Liver (tissue), 9 donors: ENCODE measurements around the gene NAV2. TPM values are rescaled to one million over a fixed set of nuclear protein-coding genes. Genes with fewer than 3 reads are reported as not detected.

ENCODE experiments used
- DNase-seq: peaks from one replicate; pipeline ENCODE4 v3.0.0-alpha.2; 2017; ENCODE audit warnings: low spot score
- H3K27ac ChIP-seq, 2 donors: one replicate each; pipeline ENCODE4 v1.7.0; 2013; ENCODE audit warnings: inconsistent platforms in 2 of 2, low read length in 2 of 2, control low read depth in 1 of 2, low read depth in 1 of 2, mild to moderate bottlenecking in 1 of 2
- H3K27me3 ChIP-seq, 4 donors: one replicate each; pipeline versions ENCODE4 v1.6.1 to v1.7.0; 2013; ENCODE audit warnings: low read length in 3 of 4, inconsistent platforms in 1 of 4, mild to moderate bottlenecking in 1 of 4, moderate library complexity in 1 of 4; ENCODE audit not compliant: control insufficient read depth in 4 of 4, insufficient read depth in 4 of 4
- H3K36me3 ChIP-seq, 4 donors: one replicate each; pipeline versions ENCODE4 v1.6.1 to v1.7.0; 2013; ENCODE audit warnings: low read length in 3 of 4, mild to moderate bottlenecking in 3 of 4, low read depth in 1 of 4, moderate library complexity in 1 of 4; ENCODE audit not compliant: control insufficient read depth in 4 of 4, insufficient read depth in 3 of 4
- H3K4me1 ChIP-seq, 4 donors: one replicate each; pipeline versions ENCODE4 v1.6.1 to v1.7.0; 2013; ENCODE audit warnings: low read length in 3 of 4, mild to moderate bottlenecking in 3 of 4, moderate library complexity in 1 of 4; ENCODE audit not compliant: control insufficient read depth in 4 of 4, insufficient read depth in 4 of 4
- H3K4me3 ChIP-seq, 3 donors: one replicate each; pipeline versions ENCODE4 v1.6.1 to v1.7.0; 2013; ENCODE audit warnings: low read length in 3 of 3, control low read depth in 1 of 3, low read depth in 1 of 3, mild to moderate bottlenecking in 1 of 3
- H3K9ac ChIP-seq, 2 donors: one replicate each; pipeline ENCODE4 v1.7.0; 2013; ENCODE audit warnings: low read length in 2 of 2, mild to moderate bottlenecking in 2 of 2, moderate library complexity in 2 of 2, control low read depth in 1 of 2, low read depth in 1 of 2
- H3K9me3 ChIP-seq, 4 donors: one replicate each; pipeline versions ENCODE4 v1.6.1 to v1.7.0; 2013; ENCODE audit warnings: low read length in 3 of 4; ENCODE audit not compliant: control insufficient read depth in 4 of 4
- FOXA2 ChIP-seq: IDR thresholded peaks from 2 replicates; pipeline ENCODE4 v1.6.1; 2016; ENCODE audit warnings: antibody characterized with exemption
- GABPA ChIP-seq, 2 donors: IDR thresholded peaks in 1 of 2; conservative IDR thresholded peaks in 1 of 2; 2 replicates each; pipeline ENCODE4 v1.6.1; 2016; ENCODE audit warnings: antibody characterized with exemption in 2 of 2, mild to moderate bottlenecking in 1 of 2, moderate library complexity in 1 of 2
- HNF4A ChIP-seq, 2 donors: conservative IDR thresholded peaks; 2 replicates each; pipeline ENCODE4 v1.6.1; 2016; ENCODE audit warnings: antibody characterized with exemption in 2 of 2, mild to moderate bottlenecking in 2 of 2
- HNF4G ChIP-seq: IDR thresholded peaks from 2 replicates; pipeline ENCODE4 v1.6.1; 2016; ENCODE audit warnings: antibody characterized with exemption
- JUND ChIP-seq, 2 donors: IDR thresholded peaks; 2 replicates each; pipeline ENCODE4 v1.6.1; 2016; ENCODE audit warnings: antibody characterized with exemption in 2 of 2
- NR2F2 ChIP-seq: IDR thresholded peaks from 2 replicates; pipeline ENCODE4 v1.6.1; 2016; ENCODE audit warnings: antibody characterized with exemption
- RAD21 ChIP-seq, 2 donors: IDR thresholded peaks; 2 replicates each; pipeline ENCODE4 v1.6.1; 2016; ENCODE audit warnings: antibody characterized with exemption in 2 of 2, mild to moderate bottlenecking in 2 of 2
- RXRA ChIP-seq, 2 donors: IDR thresholded peaks; 2 replicates each; pipeline ENCODE4 v1.6.1; 2017 to 2018; ENCODE audit warnings: antibody characterized with exemption in 2 of 2, mild to moderate bottlenecking in 1 of 2
- SP1 ChIP-seq: IDR thresholded peaks from 2 replicates; pipeline ENCODE4 v1.6.1; 2018; ENCODE audit warnings: antibody characterized with exemption, mild to moderate bottlenecking
- TAF1 ChIP-seq: conservative IDR thresholded peaks from 2 replicates; pipeline ENCODE4 v1.6.1; 2016; ENCODE audit warnings: antibody characterized with exemption, mild to moderate bottlenecking
- WGBS: extraction: QIAGEN DNeasy Blood & Tissue Kit; methylation state at CpG from one replicate; pipeline ENCODE4 v1.1.7; 2013; 5-methylcytosine and 5-hydroxymethylcytosine counted together
- polyA plus RNA-seq, 2 donors: library from polyadenylated mRNA; stranded (reverse) in 1 of 2; unstranded in 1 of 2; fragments of 200-250 nt in 1 of 2; fragments of >200 nt in 1 of 2; fragmentation: Nextera tagmentation in 1 of 2; extraction: Ambion mirVana in 1 of 2; gene quantifications; one replicate each; pipeline versions ENCODE4 v1.2.1 to v1.2.3, GENCODE V29; 2013 to 2015
- total RNA-seq, 2 donors: library from RNA; depleted of rRNA; stranded (reverse); fragments of >200 nt; gene quantifications; one replicate each; pipeline ENCODE4 v1.2.3, GENCODE V29; 2014
- TF ChIP-seq, protein P1 (sequence below): IDR thresholded peaks from 2 replicates; pipeline ENCODE4 v1.6.1; 2016; ENCODE audit warnings: antibody characterized with exemption
- TF ChIP-seq, protein P2 (sequence below): fragments of 150-350 bp; IDR thresholded peaks from 2 replicates; pipeline ENCODE4 v1.5.1; 2017; ENCODE audit warnings: improper control_type of control experiment, low read depth, low read length; ENCODE audit not compliant: missing input control
- TF ChIP-seq, protein P3 (sequence below): IDR thresholded peaks from 2 replicates; pipeline ENCODE4 v1.6.1; 2016; ENCODE audit warnings: antibody characterized with exemption
- TF ChIP-seq, protein P4 (sequence below): IDR thresholded peaks from 2 replicates; pipeline ENCODE4 v1.6.1; 2016; ENCODE audit warnings: antibody characterized with exemption
- TF ChIP-seq, protein P5 (sequence below): IDR thresholded peaks from 2 replicates; pipeline ENCODE4 v1.6.1; 2016; ENCODE audit warnings: antibody characterized with exemption, mild to moderate bottlenecking
- donor health status: healthy.
- donor health status: healthy.
- donor health status: healthy.
- donor health status: healthy.
- donor health status: healthy.

The NAV2 gene
- total and polyA plus RNA-seq, 4 donors, result 6.3 to 20.5 (median 11.6) TPM

DNA sequence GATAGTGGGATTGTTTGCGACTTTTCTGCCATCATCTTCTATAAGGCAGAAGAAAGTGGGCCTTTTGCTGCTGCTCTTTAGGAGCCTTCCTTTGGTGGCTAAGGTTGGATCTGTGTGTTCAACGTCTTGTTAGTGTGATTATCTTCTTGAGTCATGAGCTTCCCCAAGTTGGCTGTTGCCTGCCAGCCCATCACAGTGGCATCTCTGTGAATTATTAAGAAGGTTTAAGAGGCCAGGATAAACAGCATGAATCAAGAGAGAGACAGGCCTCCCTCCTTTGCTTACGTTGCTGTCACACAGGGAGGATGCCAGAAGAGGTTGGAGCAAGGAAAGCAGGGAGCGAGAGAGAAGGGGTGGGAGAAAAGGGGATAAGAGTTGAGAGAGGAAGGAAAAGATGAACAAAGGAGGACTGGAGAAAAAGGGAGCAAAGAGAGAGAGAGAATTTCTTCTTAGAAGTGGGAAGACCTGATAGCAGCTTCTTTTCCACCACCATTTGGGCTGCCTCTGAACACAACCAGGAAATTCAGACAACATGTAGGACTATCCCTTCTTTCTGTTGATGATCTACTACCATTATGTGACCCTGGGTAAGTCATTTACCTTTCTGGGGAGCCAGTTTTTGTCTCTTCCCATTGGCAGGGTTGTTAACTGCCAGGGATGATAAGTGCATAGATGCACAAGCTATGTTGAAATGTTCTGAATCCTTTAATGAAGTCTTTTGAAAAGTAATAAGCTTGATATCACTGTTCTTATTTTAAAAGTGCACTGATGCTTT is 126.5 kb downstream of the NAV2 start:
- no peak for DNase-seq
- TF ChIP-seq, protein P1, sequence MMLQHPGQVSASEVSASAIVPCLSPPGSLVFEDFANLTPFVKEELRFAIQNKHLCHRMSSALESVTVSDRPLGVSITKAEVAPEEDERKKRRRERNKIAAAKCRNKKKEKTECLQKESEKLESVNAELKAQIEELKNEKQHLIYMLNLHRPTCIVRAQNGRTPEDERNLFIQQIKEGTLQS, result no peak
- TF ChIP-seq, protein P2, sequence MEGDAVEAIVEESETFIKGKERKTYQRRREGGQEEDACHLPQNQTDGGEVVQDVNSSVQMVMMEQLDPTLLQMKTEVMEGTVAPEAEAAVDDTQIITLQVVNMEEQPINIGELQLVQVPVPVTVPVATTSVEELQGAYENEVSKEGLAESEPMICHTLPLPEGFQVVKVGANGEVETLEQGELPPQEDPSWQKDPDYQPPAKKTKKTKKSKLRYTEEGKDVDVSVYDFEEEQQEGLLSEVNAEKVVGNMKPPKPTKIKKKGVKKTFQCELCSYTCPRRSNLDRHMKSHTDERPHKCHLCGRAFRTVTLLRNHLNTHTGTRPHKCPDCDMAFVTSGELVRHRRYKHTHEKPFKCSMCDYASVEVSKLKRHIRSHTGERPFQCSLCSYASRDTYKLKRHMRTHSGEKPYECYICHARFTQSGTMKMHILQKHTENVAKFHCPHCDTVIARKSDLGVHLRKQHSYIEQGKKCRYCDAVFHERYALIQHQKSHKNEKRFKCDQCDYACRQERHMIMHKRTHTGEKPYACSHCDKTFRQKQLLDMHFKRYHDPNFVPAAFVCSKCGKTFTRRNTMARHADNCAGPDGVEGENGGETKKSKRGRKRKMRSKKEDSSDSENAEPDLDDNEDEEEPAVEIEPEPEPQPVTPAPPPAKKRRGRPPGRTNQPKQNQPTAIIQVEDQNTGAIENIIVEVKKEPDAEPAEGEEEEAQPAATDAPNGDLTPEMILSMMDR, result no peak
- TF ChIP-seq HNF4A (conservative IDR thresholded peaks at IDR 0.05) (no peak), TAF1 (no peak), RXRA (IDR thresholded peaks at IDR 0.05) (no peak), RAD21 (IDR thresholded peaks at IDR 0.05) (no peak), FOXA2 (no peak), SP1 (no peak)
- TF ChIP-seq, protein P3, sequence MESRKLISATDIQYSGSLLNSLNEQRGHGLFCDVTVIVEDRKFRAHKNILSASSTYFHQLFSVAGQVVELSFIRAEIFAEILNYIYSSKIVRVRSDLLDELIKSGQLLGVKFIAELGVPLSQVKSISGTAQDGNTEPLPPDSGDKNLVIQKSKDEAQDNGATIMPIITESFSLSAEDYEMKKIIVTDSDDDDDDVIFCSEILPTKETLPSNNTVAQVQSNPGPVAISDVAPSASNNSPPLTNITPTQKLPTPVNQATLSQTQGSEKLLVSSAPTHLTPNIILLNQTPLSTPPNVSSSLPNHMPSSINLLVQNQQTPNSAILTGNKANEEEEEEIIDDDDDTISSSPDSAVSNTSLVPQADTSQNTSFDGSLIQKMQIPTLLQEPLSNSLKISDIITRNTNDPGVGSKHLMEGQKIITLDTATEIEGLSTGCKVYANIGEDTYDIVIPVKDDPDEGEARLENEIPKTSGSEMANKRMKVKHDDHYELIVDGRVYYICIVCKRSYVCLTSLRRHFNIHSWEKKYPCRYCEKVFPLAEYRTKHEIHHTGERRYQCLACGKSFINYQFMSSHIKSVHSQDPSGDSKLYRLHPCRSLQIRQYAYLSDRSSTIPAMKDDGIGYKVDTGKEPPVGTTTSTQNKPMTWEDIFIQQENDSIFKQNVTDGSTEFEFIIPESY, result no peak
- TF ChIP-seq, protein P4, sequence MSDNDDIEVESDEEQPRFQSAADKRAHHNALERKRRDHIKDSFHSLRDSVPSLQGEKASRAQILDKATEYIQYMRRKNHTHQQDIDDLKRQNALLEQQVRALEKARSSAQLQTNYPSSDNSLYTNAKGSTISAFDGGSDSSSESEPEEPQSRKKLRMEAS, result no peak
- TF ChIP-seq, protein P5, sequence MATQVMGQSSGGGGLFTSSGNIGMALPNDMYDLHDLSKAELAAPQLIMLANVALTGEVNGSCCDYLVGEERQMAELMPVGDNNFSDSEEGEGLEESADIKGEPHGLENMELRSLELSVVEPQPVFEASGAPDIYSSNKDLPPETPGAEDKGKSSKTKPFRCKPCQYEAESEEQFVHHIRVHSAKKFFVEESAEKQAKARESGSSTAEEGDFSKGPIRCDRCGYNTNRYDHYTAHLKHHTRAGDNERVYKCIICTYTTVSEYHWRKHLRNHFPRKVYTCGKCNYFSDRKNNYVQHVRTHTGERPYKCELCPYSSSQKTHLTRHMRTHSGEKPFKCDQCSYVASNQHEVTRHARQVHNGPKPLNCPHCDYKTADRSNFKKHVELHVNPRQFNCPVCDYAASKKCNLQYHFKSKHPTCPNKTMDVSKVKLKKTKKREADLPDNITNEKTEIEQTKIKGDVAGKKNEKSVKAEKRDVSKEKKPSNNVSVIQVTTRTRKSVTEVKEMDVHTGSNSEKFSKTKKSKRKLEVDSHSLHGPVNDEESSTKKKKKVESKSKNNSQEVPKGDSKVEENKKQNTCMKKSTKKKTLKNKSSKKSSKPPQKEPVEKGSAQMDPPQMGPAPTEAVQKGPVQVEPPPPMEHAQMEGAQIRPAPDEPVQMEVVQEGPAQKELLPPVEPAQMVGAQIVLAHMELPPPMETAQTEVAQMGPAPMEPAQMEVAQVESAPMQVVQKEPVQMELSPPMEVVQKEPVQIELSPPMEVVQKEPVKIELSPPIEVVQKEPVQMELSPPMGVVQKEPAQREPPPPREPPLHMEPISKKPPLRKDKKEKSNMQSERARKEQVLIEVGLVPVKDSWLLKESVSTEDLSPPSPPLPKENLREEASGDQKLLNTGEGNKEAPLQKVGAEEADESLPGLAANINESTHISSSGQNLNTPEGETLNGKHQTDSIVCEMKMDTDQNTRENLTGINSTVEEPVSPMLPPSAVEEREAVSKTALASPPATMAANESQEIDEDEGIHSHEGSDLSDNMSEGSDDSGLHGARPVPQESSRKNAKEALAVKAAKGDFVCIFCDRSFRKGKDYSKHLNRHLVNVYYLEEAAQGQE, result no peak
- peaks cover 0 to 11% (median 8%) of the 10 kb centered on the region in 4 donors for H3K36me3 ChIP-seq
- H3K27ac ChIP-seq, result no peak overlapping the region
- no peak overlapping the region for H3K4me3 ChIP-seq
- no peak overlapping the region for H3K9ac ChIP-seq
- H3K4me1 ChIP-seq, result no peaks in the 10 kb centered on the region
- WGBS, result 93% methylated on average over 4 of the region's 4 CpGs
- no peaks in the 10 kb centered on the region for H3K27me3 ChIP-seq
- H3K9me3 ChIP-seq, result no peaks in the 10 kb centered on the region

DNA sequence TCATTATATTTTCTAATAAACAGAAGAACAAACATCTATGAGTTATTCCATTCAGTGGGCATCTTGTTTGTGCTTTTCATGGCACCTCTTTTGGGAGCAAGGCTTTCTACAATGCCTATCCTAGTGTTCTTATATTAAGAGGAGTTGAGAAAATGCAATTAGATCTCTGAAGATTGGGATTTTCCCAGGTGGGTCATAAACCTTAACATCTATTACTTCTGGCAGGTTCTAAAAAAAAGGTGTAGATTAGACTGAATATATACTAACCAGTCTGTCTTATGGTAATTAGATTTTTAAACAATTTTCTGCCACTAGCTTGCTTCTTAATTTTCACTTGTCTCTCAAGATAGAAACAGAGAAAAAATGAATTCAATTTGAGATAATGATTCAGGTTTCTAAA is 128.3 kb downstream of the NAV2 start:
- H3K4me1 ChIP-seq, result no peaks in the 10 kb centered on the region
- H3K36me3 ChIP-seq, result peaks cover 2 to 5% (median 4%) of the 10 kb centered on the region in 4 donors
- H3K9ac ChIP-seq, result no peak overlapping the region
- no peaks in the 10 kb centered on the region for H3K27me3 ChIP-seq
- no peaks in the 10 kb centered on the region for H3K9me3 ChIP-seq
- DNase-seq, result no peak
- no peak overlapping the region for H3K27ac ChIP-seq
- H3K4me3 ChIP-seq, result no peak overlapping the region
- no peak for TF ChIP-seq HNF4A (conservative IDR thresholded peaks at IDR 0.05)
- TF ChIP-seq, protein P5, result no peak
- no peak for TF ChIP-seq RAD21 (IDR thresholded peaks at IDR 0.05)
- TF ChIP-seq NR2F2, result no peak
- no peak for TF ChIP-seq FOXA2
- TF ChIP-seq GABPA (IDR thresholded peaks at IDR 0.05 in 1 of 2, conservative IDR thresholded peaks at IDR 0.05 in 1 of 2), result no peak
- no peak for TF ChIP-seq TAF1
- no peak for TF ChIP-seq JUND (IDR thresholded peaks at IDR 0.05)
- no peak for TF ChIP-seq HNF4G
- TF ChIP-seq, protein P2, result no peak
